HL-60/S4 treated with phorbol 12-myristate 13-acetate at 8.2 ng/mL for 4 days and 3 days (cell line): Measurements from ENCODE around the gene COPS9.

Source experiments
- in situ Hi-C: fragments of 300-500 bp; cut with MboI; formaldehyde crosslinking; loops from 2 replicates; pipeline ENCODE4 v1.15.0; 2022; ENCODE audit warnings: low sequenced_read_pairs

Gene COPS9

GRCh38 chr2:240121675-240122074 is 14.4 kb downstream of the COPS9 start:
- in situ Hi-C loops, result no loop called here

DNA sequence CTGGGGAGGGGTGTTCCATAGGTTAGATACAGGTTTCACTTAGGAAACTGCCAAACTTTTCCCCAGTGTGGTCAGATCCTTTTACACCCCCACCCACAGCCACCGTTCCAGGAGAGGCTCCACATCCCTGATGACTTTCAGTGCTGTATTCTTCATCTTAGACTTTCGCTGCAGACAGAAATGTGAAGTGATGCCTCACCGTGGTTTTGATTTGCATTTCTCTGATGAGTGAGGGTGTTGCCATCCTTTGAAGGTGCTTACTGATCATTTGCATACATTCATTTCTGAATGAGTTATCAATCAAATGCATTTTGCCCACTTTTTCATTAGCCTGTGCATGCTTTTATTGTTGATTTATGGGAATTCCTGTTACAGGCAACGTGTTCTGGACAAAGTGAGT is 14.9 kb downstream of the COPS9 start:
- in situ Hi-C loops, result no loop called here

- in situ Hi-C loops, result no loop called here
Measured at GRCh38 chr2:240114233-240114632, 21.9 kb downstream of the COPS9 start.

DNA sequence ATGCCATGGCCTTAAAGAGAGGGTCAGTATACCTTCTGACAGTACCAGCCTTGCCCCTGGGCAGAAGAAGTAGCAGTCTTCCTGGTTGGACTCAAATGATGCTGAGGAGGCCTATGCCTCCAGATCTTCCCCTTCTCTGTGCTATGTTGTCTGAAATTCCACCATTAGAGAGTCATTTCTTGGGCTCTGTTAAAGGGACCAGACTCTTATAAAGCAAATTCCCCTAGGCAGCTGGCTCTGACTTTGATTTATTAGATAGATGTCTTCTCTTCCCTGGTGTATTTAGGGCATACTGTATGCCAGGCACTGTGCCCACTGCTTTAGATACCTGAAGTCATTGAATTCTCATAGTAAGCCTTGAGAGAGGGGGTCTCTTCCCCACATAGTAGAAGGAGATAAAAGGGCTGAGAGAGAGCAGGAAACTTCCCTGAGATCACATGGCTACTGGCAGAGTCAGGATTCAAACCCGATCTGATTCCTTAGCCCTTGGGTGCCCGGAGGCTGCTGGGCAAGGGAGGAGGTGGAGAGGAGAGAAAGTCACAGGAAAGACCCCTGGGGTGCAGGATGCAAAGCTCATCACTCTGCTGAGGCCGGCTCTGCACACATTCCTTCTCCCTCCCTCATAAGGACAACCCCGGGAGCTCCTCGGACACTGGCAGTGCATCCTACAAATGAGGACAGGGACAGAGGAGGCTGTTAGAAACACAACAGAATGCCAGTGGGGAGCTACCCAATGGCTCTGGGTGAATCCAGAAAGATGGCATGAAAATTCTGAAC is 23.0 kb downstream of the COPS9 start:
- in situ Hi-C loops, result no loop called here

DNA sequence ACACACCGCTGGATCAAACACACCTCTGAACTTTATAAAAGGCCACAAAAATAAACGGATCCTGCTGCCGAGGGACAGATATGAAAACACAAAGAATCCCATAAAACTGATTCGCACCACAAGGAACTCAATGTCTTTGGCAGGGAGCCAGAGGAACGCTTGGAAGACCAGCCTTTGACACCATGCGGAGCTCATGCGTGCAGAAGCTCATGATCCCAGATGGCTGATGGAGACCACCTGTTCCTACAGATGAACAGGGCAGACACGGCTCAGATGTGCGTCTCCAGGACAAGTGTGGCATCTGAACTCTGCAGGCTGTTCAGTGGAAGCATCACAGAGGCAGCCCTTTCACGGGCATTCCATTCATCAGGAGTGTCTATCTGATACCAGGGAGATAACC is 24.9 kb downstream of the COPS9 start:
- in situ Hi-C loops, result no loop called here

GRCh38 chr2:240109386-240109785 is 26.7 kb downstream of the COPS9 start:
- in situ Hi-C loops, result no loop called here

DNA sequence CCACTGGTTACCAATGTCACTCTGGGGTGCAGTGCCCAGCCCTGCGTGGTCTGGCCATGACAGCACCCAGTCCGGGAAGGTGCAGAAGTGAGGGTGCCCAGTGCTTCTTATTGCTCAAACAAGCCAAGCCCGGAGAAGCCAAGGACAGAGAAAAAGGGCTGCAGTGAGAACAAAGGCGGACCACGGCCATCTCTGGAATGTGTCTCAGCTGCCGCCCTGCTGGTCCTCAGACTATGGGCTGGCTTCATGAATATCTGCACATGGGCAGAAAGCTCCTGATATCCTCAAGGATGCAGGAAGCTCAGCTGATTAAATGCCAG is 28.7 kb downstream of the COPS9 start:
- in situ Hi-C loops, result no loop called here

GRCh38 chr2:240106765-240107476 is 29.2 kb downstream of the COPS9 start:
- in situ Hi-C loops, result no loop called here

GRCh38 chr2:240105982-240106381 is 30.1 kb downstream of the COPS9 start:
- in situ Hi-C loops, result no loop called here

- in situ Hi-C loops, result no loop called here
Measured at GRCh38 chr2:240103136-240103535, 33.0 kb downstream of the COPS9 start.

- in situ Hi-C loops, result no loop called here
Measured at GRCh38 chr2:240098349-240098748, 37.8 kb downstream of the COPS9 start.

DNA sequence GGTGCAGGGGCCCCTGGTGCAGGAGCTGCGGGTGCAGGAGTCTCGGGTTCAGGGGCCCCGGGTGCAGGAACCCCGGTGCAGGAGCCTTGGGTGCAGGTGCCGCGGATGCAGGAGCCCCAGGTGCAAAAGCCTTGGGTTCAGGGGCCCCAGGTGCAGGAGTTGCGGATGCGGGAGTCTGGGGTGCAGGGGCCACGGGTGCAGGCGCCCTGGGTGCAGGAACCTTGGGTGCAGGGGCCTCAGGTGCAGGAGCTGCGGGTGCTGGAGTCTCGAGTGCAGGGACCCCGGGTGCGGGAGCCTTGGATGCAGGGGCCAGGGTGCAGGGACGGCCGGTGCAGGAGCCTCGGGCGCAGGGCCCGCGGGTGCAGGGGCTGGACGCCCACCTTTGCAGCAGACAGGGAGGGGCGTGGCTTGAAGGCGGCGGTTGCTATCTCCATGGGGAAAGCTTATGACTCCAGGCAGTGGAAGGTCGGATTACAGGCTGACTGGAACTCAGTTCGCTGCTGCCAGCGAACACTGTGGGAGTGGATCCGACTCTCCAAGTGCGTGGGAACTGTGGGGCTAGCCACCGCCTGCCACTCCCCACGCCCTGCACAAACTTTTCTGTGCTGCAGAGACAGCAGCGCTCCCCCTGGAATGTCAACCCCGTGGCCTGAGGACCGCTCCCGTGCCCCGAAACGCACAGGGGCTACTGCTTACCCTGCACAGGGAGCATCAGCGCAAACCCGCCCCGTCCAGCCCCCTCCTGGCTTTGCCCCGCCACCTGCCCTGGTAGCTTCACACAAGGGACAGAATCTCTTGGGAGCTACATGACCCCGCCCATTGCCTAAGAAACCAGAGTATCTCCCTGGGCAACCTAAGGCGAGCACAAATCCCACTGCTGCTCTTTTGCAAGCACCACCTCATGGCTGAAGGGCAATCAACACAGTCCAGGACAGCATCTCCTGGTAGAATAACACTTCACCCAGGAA is 40.3 kb downstream of the COPS9 start:
- in situ Hi-C loops, result no loop called here

DNA sequence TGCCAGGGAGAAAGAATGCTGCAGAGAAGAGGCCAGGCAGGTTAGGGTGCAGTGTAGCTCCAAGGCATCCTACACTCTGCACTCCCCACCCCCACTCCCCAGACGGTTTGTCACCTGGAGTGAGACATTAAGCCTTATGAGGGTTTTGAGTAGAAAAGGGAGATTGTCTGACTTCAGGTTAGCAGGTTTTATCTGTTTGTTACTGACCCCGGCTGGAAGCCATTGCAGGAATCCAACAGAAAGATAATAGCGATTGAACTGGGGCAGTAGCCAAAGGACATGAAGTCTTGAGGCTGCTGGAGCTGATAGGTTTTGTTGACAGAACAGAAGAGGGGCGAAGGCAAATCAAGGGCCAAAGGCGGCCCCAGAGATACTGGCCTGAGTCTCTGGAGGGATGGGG is 46.8 kb downstream of the COPS9 start:
- in situ Hi-C loops, result no loop called here

GRCh38 chr2:240086563-240086962 is 49.5 kb downstream of the COPS9 start:
- in situ Hi-C loops, result no loop called here
